Measurements from ENCODE around the gene SLC9A9. TPM values are rescaled to one million over a fixed set of nuclear protein-coding genes. Genes with fewer than 3 reads are reported as not detected.

Gene SLC9A9
- total and polyA plus RNA-seq, 10 of the 15 experiments (the other 5 are each of a cell fraction or from before 2014, with no cell fraction given) = 3.5 to 14.2 (median 9.3) TPM

- Histone ChIP-seq H3K9ac (ENCODE audit: control insufficient read depth, insufficient read depth, low read length) (no peak overlapping the region), H3K4me3 (no peak overlapping the region), H4K20me1 (ENCODE audit: control insufficient read depth, insufficient read depth) (no peaks in the 10 kb centered on the region), H3K79me2 (ENCODE audit: control insufficient read depth, insufficient read depth, low read length) (no peaks in the 10 kb centered on the region), H3K4me2 (ENCODE audit: control insufficient read depth, insufficient read depth) (no peak overlapping the region), H3K27me3 (replicated peaks in 1 of 2; ENCODE audit: control insufficient read depth in 2 of 2, insufficient read depth in 2 of 2, low read length in 1 of 2) (no peaks in the 10 kb centered on the region), H3K36me3 (ENCODE audit: control insufficient read depth in 2 of 2, insufficient read depth in 2 of 2, low read length in 1 of 2) (no peaks in the 10 kb centered on the region), H3K4me1 (ENCODE audit: control insufficient read depth, insufficient read depth, low read length) (no peaks in the 10 kb centered on the region; the same call in 1 of the 2 replicates), H3K27ac (ENCODE audit: control insufficient read depth, insufficient read depth) (no peak overlapping the region), H2AFZ (ENCODE audit: control insufficient read depth, low read depth, low read length) (no peak overlapping the region), H3K9me3 (replicated peaks; ENCODE audit: control insufficient read depth, insufficient read depth, low read length) (no peaks in the 10 kb centered on the region)
- TF ChIP-seq, protein P1, sequence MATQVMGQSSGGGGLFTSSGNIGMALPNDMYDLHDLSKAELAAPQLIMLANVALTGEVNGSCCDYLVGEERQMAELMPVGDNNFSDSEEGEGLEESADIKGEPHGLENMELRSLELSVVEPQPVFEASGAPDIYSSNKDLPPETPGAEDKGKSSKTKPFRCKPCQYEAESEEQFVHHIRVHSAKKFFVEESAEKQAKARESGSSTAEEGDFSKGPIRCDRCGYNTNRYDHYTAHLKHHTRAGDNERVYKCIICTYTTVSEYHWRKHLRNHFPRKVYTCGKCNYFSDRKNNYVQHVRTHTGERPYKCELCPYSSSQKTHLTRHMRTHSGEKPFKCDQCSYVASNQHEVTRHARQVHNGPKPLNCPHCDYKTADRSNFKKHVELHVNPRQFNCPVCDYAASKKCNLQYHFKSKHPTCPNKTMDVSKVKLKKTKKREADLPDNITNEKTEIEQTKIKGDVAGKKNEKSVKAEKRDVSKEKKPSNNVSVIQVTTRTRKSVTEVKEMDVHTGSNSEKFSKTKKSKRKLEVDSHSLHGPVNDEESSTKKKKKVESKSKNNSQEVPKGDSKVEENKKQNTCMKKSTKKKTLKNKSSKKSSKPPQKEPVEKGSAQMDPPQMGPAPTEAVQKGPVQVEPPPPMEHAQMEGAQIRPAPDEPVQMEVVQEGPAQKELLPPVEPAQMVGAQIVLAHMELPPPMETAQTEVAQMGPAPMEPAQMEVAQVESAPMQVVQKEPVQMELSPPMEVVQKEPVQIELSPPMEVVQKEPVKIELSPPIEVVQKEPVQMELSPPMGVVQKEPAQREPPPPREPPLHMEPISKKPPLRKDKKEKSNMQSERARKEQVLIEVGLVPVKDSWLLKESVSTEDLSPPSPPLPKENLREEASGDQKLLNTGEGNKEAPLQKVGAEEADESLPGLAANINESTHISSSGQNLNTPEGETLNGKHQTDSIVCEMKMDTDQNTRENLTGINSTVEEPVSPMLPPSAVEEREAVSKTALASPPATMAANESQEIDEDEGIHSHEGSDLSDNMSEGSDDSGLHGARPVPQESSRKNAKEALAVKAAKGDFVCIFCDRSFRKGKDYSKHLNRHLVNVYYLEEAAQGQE (IDR thresholded peaks at IDR 0.05; ENCODE audit: low read depth, low read length) = no peak
- no peak for TF ChIP-seq STAT3 (IDR thresholded peaks at IDR 0.05; ENCODE audit: low read depth, low read length)
- no peak for TF ChIP-seq POLR2AphosphoS5 (IDR thresholded peaks at IDR 0.05; ENCODE audit: low read length)
- TF ChIP-seq WRNIP1 (IDR thresholded peaks at IDR 0.05; ENCODE audit: borderline replicate concordance, low read depth, low read length) = no peak
- TF ChIP-seq CBX3 (IDR thresholded peaks at IDR 0.05; ENCODE audit: borderline replicate concordance, low read depth) = no peak
- no peak for TF ChIP-seq SUPT20H (IDR thresholded peaks at IDR 0.05; ENCODE audit: borderline replicate concordance, control insufficient read depth, low read depth, low read length)
- TF ChIP-seq TCF7 (IDR thresholded peaks at IDR 0.05; ENCODE audit: borderline replicate concordance) = no peak
- no peak for TF ChIP-seq RAD51 (IDR thresholded peaks at IDR 0.05)
- no peak for TF ChIP-seq STAT1 (conservative IDR thresholded peaks at IDR 0.05)
- TF ChIP-seq, protein P2, sequence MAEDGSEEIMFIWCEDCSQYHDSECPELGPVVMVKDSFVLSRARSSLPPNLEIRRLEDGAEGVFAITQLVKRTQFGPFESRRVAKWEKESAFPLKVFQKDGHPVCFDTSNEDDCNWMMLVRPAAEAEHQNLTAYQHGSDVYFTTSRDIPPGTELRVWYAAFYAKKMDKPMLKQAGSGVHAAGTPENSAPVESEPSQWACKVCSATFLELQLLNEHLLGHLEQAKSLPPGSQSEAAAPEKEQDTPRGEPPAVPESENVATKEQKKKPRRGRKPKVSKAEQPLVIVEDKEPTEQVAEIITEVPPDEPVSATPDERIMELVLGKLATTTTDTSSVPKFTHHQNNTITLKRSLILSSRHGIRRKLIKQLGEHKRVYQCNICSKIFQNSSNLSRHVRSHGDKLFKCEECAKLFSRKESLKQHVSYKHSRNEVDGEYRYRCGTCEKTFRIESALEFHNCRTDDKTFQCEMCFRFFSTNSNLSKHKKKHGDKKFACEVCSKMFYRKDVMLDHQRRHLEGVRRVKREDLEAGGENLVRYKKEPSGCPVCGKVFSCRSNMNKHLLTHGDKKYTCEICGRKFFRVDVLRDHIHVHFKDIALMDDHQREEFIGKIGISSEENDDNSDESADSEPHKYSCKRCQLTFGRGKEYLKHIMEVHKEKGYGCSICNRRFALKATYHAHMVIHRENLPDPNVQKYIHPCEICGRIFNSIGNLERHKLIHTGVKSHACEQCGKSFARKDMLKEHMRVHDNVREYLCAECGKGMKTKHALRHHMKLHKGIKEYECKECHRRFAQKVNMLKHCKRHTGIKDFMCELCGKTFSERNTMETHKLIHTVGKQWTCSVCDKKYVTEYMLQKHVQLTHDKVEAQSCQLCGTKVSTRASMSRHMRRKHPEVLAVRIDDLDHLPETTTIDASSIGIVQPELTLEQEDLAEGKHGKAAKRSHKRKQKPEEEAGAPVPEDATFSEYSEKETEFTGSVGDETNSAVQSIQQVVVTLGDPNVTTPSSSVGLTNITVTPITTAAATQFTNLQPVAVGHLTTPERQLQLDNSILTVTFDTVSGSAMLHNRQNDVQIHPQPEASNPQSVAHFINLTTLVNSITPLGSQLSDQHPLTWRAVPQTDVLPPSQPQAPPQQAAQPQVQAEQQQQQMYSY (CRISPR knock-in tag; IDR thresholded peaks at IDR 0.05) = no peak
- DNase-seq (ENCODE audit: low read depth, low spot score) = no peak
- RAD21 ChIA-PET (ENCODE audit: unreplicated experiment) = no interaction called here
- SMC1A ChIA-PET (ENCODE audit: uncharacterized antibody, unreplicated experiment) = interaction anchor here (0.6 kb wide), 1 partner anchor 297 kb away, joined by 3 read pairs; no protein-coding TSS in a partner anchor
- in situ Hi-C loops (cut with MboI) (no loop called here), intact Hi-C loops (cut with micrococcal nuclease; ENCODE audit: unreplicated experiment) (no loop called here)
- no peak for ATAC-seq
- FAIRE-seq = no peak
- CTCF ChIA-PET = no interaction called here
- 44% methylated on average over 4 of the region's 4 CpGs for WGBS (ENCODE audit: insufficient coverage, insufficient replicate concordance, low lambda C conversion rate, missing lambda C conversion rate)
- POLR2A ChIA-PET = no interaction called here
- no TSS peak for BruUV-seq (replicated peaks)
Measured at GRCh38 chr3:143757691-143758090, 90.6 kb downstream of the SLC9A9 start.
